H1 (cell line): ENCODE measurements around the gene BBS1. TPM values are rescaled to one million over a fixed set of nuclear protein-coding genes. Genes with fewer than 3 reads are reported as not detected.

Source experiments
- BACH1 ChIP-seq: IDR thresholded peaks from 2 replicates; pipeline ENCODE4 v1.6.1; 2012; ENCODE audit warnings: low read length, improper control_type of control experiment
- CBX5 ChIP-seq: fragments of 300-800, 300-1000 bp; sonication (generic); IDR thresholded peaks from 2 replicates; pipeline ENCODE4 v1.7.1; 2016; ENCODE audit warnings: antibody characterized with exemption, low read length, low read depth
- CREB1 ChIP-seq: IDR thresholded peaks from 2 replicates; pipeline ENCODE4 v1.6.1; 2012; ENCODE audit warnings: inconsistent platforms
- EP300 ChIP-seq, 2 experiments: IDR thresholded peaks; 1 replicate in 1 of 2; 2 replicates in 1 of 2; pipeline ENCODE4 v1.6.1; 2011 to 2012; ENCODE audit warnings: low read depth in 2 of 2, low read length in 2 of 2, mild to moderate bottlenecking in 2 of 2, borderline replicate concordance in 1 of 2, inconsistent platforms in 1 of 2, moderate library complexity in 1 of 2
- EZH2 ChIP-seq: fragments of 200-600 bp; sonication (generic); IDR thresholded peaks from 2 replicates; pipeline ENCODE4 v1.7.1; 2012; ENCODE audit warnings: low read depth, mild to moderate bottlenecking, moderate library complexity, low read length, inconsistent platforms; ENCODE audit not compliant: severe bottlenecking
- FOSL1 ChIP-seq: IDR thresholded peaks from 2 replicates; pipeline ENCODE4 v1.6.1; 2011; ENCODE audit warnings: mild to moderate bottlenecking, low read depth, low read length, moderate library complexity; ENCODE audit not compliant: insufficient read depth
- HDAC2 ChIP-seq, 2 experiments: fragments of 300-600 bp in 1 of 2; sonication (generic) in 1 of 2; IDR thresholded peaks; 2 replicates each; pipeline ENCODE4 v1.6.1; 2011 to 2012; ENCODE audit warnings: low read depth in 2 of 2, low read length in 2 of 2, mild to moderate bottlenecking in 2 of 2, moderate library complexity in 2 of 2, borderline replicate concordance in 1 of 2, inconsistent platforms in 1 of 2
- KDM1A ChIP-seq: fragments of 200-600, 300-600 bp; sonication (generic); IDR thresholded peaks from 2 replicates; pipeline ENCODE4 v1.7.1; 2016; ENCODE audit warnings: mild to moderate bottlenecking, low read length, borderline replicate concordance
- KDM4A ChIP-seq: IDR thresholded peaks from one replicate; pipeline ENCODE4 v1.7.1; 2012; ENCODE audit warnings: low read depth, mild to moderate bottlenecking, moderate library complexity, low read length, inconsistent platforms; ENCODE audit not compliant: severe bottlenecking
- SAP30 ChIP-seq: fragments of 300-600 bp; sonication (generic); IDR thresholded peaks from 2 replicates; pipeline ENCODE4 v1.7.1; 2012; ENCODE audit warnings: low read length, moderate library complexity, mild to moderate bottlenecking, inconsistent platforms; ENCODE audit not compliant: insufficient read depth, insufficient replicate concordance
- SIN3A ChIP-seq, 2 experiments: IDR thresholded peaks in 1 of 2; conservative IDR thresholded peaks in 1 of 2; 2 replicates each; pipeline ENCODE4 v1.6.1; 2011 to 2012; ENCODE audit warnings: low read length in 2 of 2, improper control_type of control experiment in 1 of 2, low read depth in 1 of 2, mild to moderate bottlenecking in 1 of 2
- SRF ChIP-seq: IDR thresholded peaks from 2 replicates; pipeline ENCODE4 v1.6.1; 2011; ENCODE audit warnings: mild to moderate bottlenecking, low read depth, low read length, moderate library complexity
- polyA plus RNA-seq, 7 experiments: library from polyadenylated mRNA; depleted of rRNA in 3 of 7; stranded (reverse) in 5 of 7; unstranded in 2 of 7; fragments of >200 nt in 5 of 7; fragments of 200-250 nt in 2 of 7; gene quantifications; 1 replicate in 5 of 7; 2 replicates in 1 of 7; 4 replicates in 1 of 7; pipeline versions ENCODE4 v1.2.1 to v1.2.3, GENCODE V29; 2011 to 2013; ENCODE audit warnings: missing spikeins in 2 of 7, mixed read lengths in 2 of 7
- total RNA-seq: library from RNA; stranded (reverse); fragmentation: NEBNext Ultra II Directional; extraction: Animal tissue kit (Norgen Biotek cat#: 25700); gene quantifications from 2 replicates; pipeline ENCODE4 v1.2.1, GENCODE V29; 2021
- TF ChIP-seq, protein P1 (sequence below), 3 experiments: IDR thresholded peaks; 1 replicate in 2 of 3; 2 replicates in 1 of 3; pipeline versions ENCODE4 v1.5.1 to v1.6.1; 2011; ENCODE audit warnings: low read length in 3 of 3, mild to moderate bottlenecking in 3 of 3, inconsistent platforms in 2 of 3, low read depth in 1 of 3, moderate library complexity in 1 of 3; ENCODE audit not compliant: insufficient read depth in 1 of 3; ENCODE audit errors: control extremely low read depth in 1 of 3
- TF ChIP-seq, protein P2 (sequence below): IDR thresholded peaks from 2 replicates; pipeline ENCODE4 v1.6.1; 2012; ENCODE audit warnings: inconsistent platforms

The BBS1 gene
- total and polyA plus RNA-seq, 2 of the 8 experiments (the other 6 are each of a cell fraction or from before 2014, with no cell fraction given), result 19.1 to 19.5 TPM

DNA sequence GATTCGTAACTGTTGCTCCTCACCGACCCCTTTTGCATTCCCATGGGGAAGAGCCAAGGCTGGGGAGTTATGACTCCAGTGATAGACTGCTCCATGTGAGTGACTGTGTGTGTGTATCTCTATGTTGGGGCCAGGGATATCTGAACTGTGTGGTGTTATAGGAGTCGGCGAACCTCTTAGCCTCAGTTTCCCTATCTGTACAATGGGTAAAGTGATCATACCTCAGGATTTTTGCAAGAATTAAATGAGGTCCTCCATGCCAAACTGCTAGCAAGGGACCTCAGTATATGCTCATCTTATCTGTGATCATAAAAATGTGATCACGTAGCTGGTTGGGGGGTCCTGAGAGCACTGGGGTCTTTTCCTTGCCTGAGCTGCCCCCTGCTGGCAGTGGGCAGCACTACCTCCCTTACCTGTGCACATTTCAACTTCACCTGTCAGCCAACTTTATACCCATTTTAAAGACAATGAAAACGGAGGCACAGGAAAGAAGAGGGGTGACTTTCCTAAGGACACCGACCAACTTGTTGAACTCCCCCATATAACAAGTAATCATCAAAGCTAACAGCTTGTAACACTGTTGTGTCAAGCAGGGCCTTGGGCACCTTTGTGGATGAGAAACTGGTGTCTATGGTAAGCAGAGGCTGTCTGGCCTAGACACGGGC, 31.6 kb upstream of the BBS1 start (continued):
- TF ChIP-seq BACH1 (no peak), CBX5 (no peak), KDM1A (peak; percentile 99), SAP30 (no peak), FOSL1 (no peak), EZH2 (no peak), SRF (no peak), EP300 (IDR thresholded peaks at IDR 0.05; ENCODE audit: borderline replicate concordance in 1 of 2, low read depth in 2 of 2, low read length in 2 of 2) (no peak), SIN3A (conservative IDR thresholded peaks at IDR 0.05 in 1 of 2, IDR thresholded peaks at IDR 0.05 in 1 of 2; ENCODE audit: low read depth in 1 of 2, low read length in 2 of 2) (peak; percentile 63 to 80; a peak in 3 of 4 replicates), HDAC2 (IDR thresholded peaks at IDR 0.05; ENCODE audit: borderline replicate concordance in 1 of 2, low read depth in 2 of 2, low read length in 2 of 2) (peak in 1 of 2 experiments; percentile 96; a peak in 1 of 4 replicates), CREB1 (no peak), KDM4A (no peak)
- TF ChIP-seq, protein P1, sequence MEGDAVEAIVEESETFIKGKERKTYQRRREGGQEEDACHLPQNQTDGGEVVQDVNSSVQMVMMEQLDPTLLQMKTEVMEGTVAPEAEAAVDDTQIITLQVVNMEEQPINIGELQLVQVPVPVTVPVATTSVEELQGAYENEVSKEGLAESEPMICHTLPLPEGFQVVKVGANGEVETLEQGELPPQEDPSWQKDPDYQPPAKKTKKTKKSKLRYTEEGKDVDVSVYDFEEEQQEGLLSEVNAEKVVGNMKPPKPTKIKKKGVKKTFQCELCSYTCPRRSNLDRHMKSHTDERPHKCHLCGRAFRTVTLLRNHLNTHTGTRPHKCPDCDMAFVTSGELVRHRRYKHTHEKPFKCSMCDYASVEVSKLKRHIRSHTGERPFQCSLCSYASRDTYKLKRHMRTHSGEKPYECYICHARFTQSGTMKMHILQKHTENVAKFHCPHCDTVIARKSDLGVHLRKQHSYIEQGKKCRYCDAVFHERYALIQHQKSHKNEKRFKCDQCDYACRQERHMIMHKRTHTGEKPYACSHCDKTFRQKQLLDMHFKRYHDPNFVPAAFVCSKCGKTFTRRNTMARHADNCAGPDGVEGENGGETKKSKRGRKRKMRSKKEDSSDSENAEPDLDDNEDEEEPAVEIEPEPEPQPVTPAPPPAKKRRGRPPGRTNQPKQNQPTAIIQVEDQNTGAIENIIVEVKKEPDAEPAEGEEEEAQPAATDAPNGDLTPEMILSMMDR (IDR thresholded peaks at IDR 0.05; ENCODE audit: control extremely low read depth in 1 of 3, insufficient read depth in 1 of 3, low read depth in 1 of 3, low read length in 3 of 3), result peak; percentile 82 to 92 (median 87)
- TF ChIP-seq, protein P2, sequence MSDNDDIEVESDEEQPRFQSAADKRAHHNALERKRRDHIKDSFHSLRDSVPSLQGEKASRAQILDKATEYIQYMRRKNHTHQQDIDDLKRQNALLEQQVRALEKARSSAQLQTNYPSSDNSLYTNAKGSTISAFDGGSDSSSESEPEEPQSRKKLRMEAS, result peak; percentile 23; the same call in 1 of the 2 replicates
